OCI-LY7 (cell line): ENCODE measurements around the gene CCDC9. TPM values are rescaled to one million over a fixed set of nuclear protein-coding genes. Genes with fewer than 3 reads are reported as not detected.
A peak's percentile ranks its signal among the peaks of the same experiment; 100 is the strongest.

Source experiments
- BruUV-seq: library from RNA; stranded (reverse); fragments of 400-500 nt; replicated peaks from 2 replicates; lab custom pipeline; 2021; lab: Mats Ljungman, UMichigan
- CTCF ChIA-PET: fragments of 300-600 bp; sonication (Branson Sonifier 250); formaldehyde crosslinking; loops from one replicate; lab custom pipeline; 2022; ENCODE audit warnings: antibody characterized with exemption; ENCODE audit not compliant: unreplicated experiment; lab: Charles Lee
- POLR2A ChIA-PET: fragments of 300-600 bp; sonication (Branson Sonifier 250); formaldehyde crosslinking; loops from one replicate; lab custom pipeline; 2022; ENCODE audit warnings: antibody characterized with exemption; lab: Charles Lee
- DNase-seq: peaks from one replicate; pipeline ENCODE4 v3.0.0-alpha.2; 2015; ENCODE audit warnings: low spot score
- H2AFZ ChIP-seq: fragments of 200-600 bp; sonication (generic), shearing (Covaris generic); 2 replicates; pipeline ENCODE4 v1.6.1; 2014; ENCODE audit warnings: mild to moderate bottlenecking, antibody characterized with exemption, low read length, moderate library complexity
- H3K27ac ChIP-seq: fragments of 200-600 bp; sonication (generic); 2 replicates; pipeline ENCODE4 v1.5.1; 2014; ENCODE audit warnings: mixed run types, low read depth, mild to moderate bottlenecking, moderate library complexity, low read length, inconsistent platforms; ENCODE audit not compliant: poor library complexity, severe bottlenecking
- H3K36me3 ChIP-seq: fragments of 200-600 bp; sonication (generic); 2 replicates; pipeline ENCODE4 v1.6.1; 2014; ENCODE audit warnings: mild to moderate bottlenecking, antibody characterized with exemption, low read length, moderate library complexity, mixed read lengths; ENCODE audit not compliant: insufficient read depth
- H3K4me1 ChIP-seq: fragments of 200-600 bp; sonication (generic); 2 replicates; pipeline ENCODE4 v1.5.1; 2014; ENCODE audit warnings: mild to moderate bottlenecking, low read length; ENCODE audit not compliant: insufficient read depth, poor library complexity, severe bottlenecking
- H3K4me2 ChIP-seq: fragments of 200-600 bp; sonication (generic); 2 replicates; pipeline ENCODE4 v1.6.1; 2014; ENCODE audit warnings: mild to moderate bottlenecking, low read length
- H3K4me3 ChIP-seq: fragments of 200-600 bp; sonication (generic); 2 replicates; pipeline ENCODE4 v1.5.1; 2014; ENCODE audit warnings: mild to moderate bottlenecking, low read depth, low read length; ENCODE audit not compliant: poor library complexity, severe bottlenecking
- H3K79me2 ChIP-seq: fragments of 200-600 bp; sonication (generic); 2 replicates; pipeline ENCODE4 v1.6.1; 2016; ENCODE audit warnings: low read depth, mild to moderate bottlenecking, low read length, moderate library complexity, mixed read lengths; ENCODE audit not compliant: insufficient read depth
- H3K9me2 ChIP-seq: fragments of 200-600 bp; sonication (generic); 2 replicates; pipeline ENCODE4 v1.6.1; 2016; ENCODE audit warnings: mild to moderate bottlenecking, low read length, mixed read lengths; ENCODE audit not compliant: insufficient read depth
- H3K9me3 ChIP-seq: fragments of 200-600 bp; sonication (generic); 2 replicates; pipeline ENCODE4 v1.6.1; 2014; ENCODE audit warnings: mild to moderate bottlenecking, mixed run types, low read length, mixed read lengths
- H4K20me1 ChIP-seq: fragments of 200-600 bp; sonication (generic); 2 replicates; pipeline ENCODE4 v1.6.1; 2014; ENCODE audit warnings: mild to moderate bottlenecking, antibody characterized with exemption, low read length, moderate library complexity, mixed read lengths; ENCODE audit not compliant: insufficient read depth
- CTCF ChIP-seq: fragments of 200-600 bp; sonication (generic); conservative IDR thresholded peaks from 2 replicates; pipeline ENCODE4 v1.5.1; 2014; ENCODE audit warnings: mild to moderate bottlenecking, antibody characterized with exemption, low read length, moderate library complexity, mixed read lengths
- EZH2phosphoT487 ChIP-seq: fragments of 200-600 bp; sonication (generic); IDR thresholded peaks from 2 replicates; pipeline ENCODE4 v1.6.1; 2018; ENCODE audit warnings: low read depth, borderline replicate concordance, mild to moderate bottlenecking, mixed run types, antibody characterized with exemption, low read length, moderate library complexity, mixed read lengths
- intact Hi-C: fragments of 100-400 bp; cut with micrococcal nuclease; formaldehyde crosslinking; loops from one replicate; pipeline ENCODE4 v1.10.0; 2022; ENCODE audit not compliant: unreplicated experiment
- total RNA-seq, 2 experiments: library from RNA; depleted of rRNA in 1 of 2; stranded (reverse); fragments of >200 nt in 1 of 2; shearing (Covaris generic) in 1 of 2; gene quantifications; 2 replicates each; pipeline ENCODE4 v1.2.3, GENCODE V29; 2014 to 2022

CCDC9 gene
- total RNA-seq, 2 experiments from 2014 or later: 7.9 to 19.7 TPM

- no peak for TF ChIP-seq EZH2phosphoT487
- H3K4me2 ChIP-seq: no peak overlapping the region
- H4K20me1 ChIP-seq: no peaks in the 10 kb centered on the region
- H3K9me2 ChIP-seq: no peaks in the 10 kb centered on the region
- no peaks in the 10 kb centered on the region for H3K79me2 ChIP-seq
- peaks cover 34% of the 10 kb centered on the region for H3K36me3 ChIP-seq
- H3K4me3 ChIP-seq: no peak overlapping the region
- H2AFZ ChIP-seq: no peak overlapping the region
- H3K9me3 ChIP-seq: no peaks in the 10 kb centered on the region
- H3K4me1 ChIP-seq: peaks cover 16% of the 10 kb centered on the region
- ChIA-PET POLR2A (no interaction called here), CTCF (no interaction called here)
- DNase-seq: no peak
- BruUV-seq: no TSS peak
- H3K27ac ChIP-seq: no peak overlapping the region
- intact Hi-C loops: no loop called here
These were observed 15.6 kb downstream of the CCDC9 start for GRCh38 chr19:47271949-47272348.

DNA sequence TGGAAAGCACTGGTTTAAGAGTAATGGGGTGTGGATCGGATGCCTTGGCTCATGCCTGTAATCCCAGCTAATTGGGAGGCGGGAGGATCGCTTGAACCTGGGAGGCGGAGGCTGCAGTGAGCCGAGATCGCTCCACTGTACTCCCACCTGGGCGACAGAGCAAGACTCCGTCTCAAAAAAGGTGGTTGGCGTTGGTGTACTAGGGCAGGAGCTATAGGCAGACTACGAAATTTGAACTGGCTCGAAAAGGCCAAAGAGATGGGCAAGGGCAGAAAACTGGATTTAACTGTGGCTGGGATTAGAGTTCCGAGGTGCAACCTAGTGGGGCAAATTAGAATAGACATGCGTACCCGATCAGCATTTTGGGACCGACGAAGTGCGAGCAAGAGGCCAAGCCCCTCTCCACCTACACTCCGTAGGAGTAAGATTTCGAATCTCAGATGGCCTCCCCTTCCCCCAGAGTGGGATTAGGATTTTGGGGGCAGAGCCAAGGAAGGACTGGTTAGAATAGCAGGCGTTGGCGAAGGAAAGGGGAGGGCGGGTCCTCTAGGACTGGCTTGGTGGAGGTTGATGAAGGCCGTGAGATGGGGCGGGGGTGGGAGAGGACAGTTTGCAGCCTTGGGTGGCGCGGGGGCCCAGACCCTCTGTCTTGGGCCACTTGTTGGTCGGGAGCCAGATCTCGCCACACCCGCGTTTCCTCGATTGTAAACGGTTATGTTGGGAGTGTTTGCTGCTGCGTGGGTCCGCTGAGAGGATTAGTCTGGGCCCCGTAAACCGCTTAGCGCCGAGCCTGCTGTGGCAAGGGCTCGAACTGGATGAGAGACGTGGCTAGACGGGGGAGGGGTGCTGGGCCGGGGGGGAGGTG lies 16.4 kb downstream of the CCDC9 start:
- H3K9me2 ChIP-seq: no peaks in the 10 kb centered on the region
- ChIA-PET CTCF (no interaction called here), POLR2A (no interaction called here)
- no peaks in the 10 kb centered on the region for H3K9me3 ChIP-seq
- no peaks in the 10 kb centered on the region for H4K20me1 ChIP-seq
- H2AFZ ChIP-seq: peak overlapping the region; percentile 47
- H3K27ac ChIP-seq: peak overlapping the region; percentile 84
- H3K4me2 ChIP-seq: peak overlapping the region; percentile 92
- H3K4me1 ChIP-seq: peaks cover 20% of the 10 kb centered on the region
- DNase-seq: no peak
- TF ChIP-seq EZH2phosphoT487 (no peak), CTCF (no peak)
- no TSS peak for BruUV-seq
- H3K4me3 ChIP-seq: peak overlapping the region; percentile 81
- H3K36me3 ChIP-seq: peaks cover 27% of the 10 kb centered on the region; the same call in 1 of the 2 replicates
- intact Hi-C loops: no loop called here
- H3K79me2 ChIP-seq: no peaks in the 10 kb centered on the region

DNA sequence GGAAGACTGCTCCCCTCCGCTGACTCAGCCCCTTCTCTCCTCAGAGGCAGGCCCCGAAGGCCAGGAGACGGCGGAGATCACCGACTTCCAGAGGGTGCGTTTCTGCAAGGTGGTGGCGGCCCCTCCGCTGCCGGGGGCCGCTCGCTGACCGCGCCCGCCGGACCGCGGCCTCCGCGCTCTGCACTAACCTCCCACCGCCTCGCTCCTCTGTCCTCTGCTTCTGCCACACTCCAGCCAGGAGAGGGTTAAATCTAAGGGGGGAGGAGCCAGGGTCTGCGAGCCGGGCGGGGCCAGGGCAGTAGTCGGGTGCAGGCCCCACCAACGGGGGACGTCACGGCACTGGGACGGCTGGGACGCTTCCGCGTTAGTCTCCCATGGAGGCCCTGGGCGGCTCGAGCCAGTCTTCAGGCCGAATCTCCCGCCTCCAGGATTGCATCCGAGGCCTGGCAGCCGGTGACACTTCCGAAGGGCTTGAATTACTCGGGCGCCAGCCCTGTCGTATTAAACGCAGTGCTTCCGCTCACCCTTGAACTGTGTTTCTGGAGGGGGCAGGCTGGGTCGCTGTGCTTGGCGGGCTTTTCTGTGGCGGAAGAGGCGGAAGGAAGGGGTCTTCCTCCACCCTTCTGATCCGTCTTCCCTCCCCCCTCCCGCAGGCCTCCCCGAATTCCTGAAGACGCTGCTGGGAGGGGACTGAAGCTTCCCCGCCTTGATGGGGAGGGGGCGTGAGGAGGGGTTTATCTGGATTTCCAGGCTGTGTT lies 17.2 kb downstream of the CCDC9 start:
- H3K9me2 ChIP-seq: no peaks in the 10 kb centered on the region
- POLR2A ChIA-PET: interaction anchor here (0.6 to 2.2 kb wide), 8 partner anchors 13 to 212 kb away, joined by 3 to 6 read pairs (median 3); partner anchors contain the start of gene CCDC9
- no peak for TF ChIP-seq EZH2phosphoT487
- TF ChIP-seq CTCF: no peak
- BruUV-seq: TSS peak; percentile 76
- H2AFZ ChIP-seq: peak overlapping the region; percentile 47
- H3K9me3 ChIP-seq: no peaks in the 10 kb centered on the region
- H4K20me1 ChIP-seq: no peaks in the 10 kb centered on the region
- H3K4me3 ChIP-seq: peak overlapping the region; percentile 81
- peaks cover 21% of the 10 kb centered on the region for H3K4me1 ChIP-seq
- no peaks in the 10 kb centered on the region for H3K79me2 ChIP-seq
- CTCF ChIA-PET: interaction anchor here (0.6 kb wide), 1 partner anchor 61 kb away, joined by 6 read pairs; no protein-coding TSS in a partner anchor
- peaks cover 26% of the 10 kb centered on the region; the same call in 1 of the 2 replicates for H3K36me3 ChIP-seq
- peak; percentile 92 for DNase-seq
- intact Hi-C loops: loop anchor here (1.0 kb wide), 1 partner anchor 16 kb away; no protein-coding TSS in a partner anchor
- peak overlapping the region; percentile 92 for H3K4me2 ChIP-seq
- H3K27ac ChIP-seq: peak overlapping the region; percentile 84
